GM12873 (cell line): ENCODE measurements around the gene MAMDC4.

Source experiments
- TF ChIP-seq, protein P1 (sequence below): IDR thresholded peaks from 2 replicates; pipeline ENCODE4 v1.5.1; 2012; ENCODE audit warnings: low read depth, mild to moderate bottlenecking, moderate library complexity, low read length, control low read depth; ENCODE audit not compliant: insufficient read depth; ENCODE audit errors: missing control alignments

The MAMDC4 gene

GRCh38 chr9:136821826-136822544 lies 30.2 kb upstream of the MAMDC4 start:
- TF ChIP-seq, protein P1, sequence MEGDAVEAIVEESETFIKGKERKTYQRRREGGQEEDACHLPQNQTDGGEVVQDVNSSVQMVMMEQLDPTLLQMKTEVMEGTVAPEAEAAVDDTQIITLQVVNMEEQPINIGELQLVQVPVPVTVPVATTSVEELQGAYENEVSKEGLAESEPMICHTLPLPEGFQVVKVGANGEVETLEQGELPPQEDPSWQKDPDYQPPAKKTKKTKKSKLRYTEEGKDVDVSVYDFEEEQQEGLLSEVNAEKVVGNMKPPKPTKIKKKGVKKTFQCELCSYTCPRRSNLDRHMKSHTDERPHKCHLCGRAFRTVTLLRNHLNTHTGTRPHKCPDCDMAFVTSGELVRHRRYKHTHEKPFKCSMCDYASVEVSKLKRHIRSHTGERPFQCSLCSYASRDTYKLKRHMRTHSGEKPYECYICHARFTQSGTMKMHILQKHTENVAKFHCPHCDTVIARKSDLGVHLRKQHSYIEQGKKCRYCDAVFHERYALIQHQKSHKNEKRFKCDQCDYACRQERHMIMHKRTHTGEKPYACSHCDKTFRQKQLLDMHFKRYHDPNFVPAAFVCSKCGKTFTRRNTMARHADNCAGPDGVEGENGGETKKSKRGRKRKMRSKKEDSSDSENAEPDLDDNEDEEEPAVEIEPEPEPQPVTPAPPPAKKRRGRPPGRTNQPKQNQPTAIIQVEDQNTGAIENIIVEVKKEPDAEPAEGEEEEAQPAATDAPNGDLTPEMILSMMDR: no peak

GRCh38 chr9:136823136-136824046 lies 28.8 kb upstream of the MAMDC4 start:
- TF ChIP-seq, protein P1: no peak

DNA sequence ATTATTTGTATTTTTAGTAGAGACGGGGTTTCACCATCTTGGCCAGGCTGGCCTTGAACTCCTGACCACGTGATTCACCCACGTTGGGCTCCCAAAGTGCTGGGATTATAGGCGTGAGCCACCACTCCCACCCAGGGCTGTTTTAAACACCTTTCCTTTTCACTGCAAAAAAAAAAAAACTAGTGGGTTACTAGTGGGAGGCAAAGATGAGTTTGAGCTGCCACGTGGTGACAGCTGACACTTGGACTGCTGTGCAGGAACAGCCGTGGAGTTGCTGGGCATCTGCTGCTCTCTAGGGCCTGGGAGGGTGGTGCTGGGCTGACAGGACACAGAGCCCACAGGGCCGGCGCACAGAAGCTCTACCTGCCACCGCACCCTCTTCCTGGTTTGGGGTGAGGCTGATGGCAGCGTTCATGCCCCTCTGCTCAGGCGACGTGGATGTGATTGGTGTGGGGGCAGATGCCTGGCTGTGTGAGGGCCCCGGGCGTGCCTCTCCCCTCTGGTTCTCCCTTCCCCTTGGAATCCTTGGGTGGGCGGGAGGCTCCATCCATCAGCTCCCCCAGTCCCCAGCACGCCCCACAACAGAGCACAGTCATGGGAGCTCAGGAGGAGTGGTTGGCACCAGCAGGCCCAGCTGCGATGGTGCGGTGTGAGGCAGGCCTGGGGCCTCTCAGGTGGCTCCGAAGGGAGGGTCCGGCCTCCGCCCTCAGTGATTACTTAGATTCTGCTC lies 27.5 kb upstream of the MAMDC4 start:
- TF ChIP-seq, protein P1: no peak

GRCh38 chr9:136825295-136826187 lies 26.6 kb upstream of the MAMDC4 start:
- TF ChIP-seq, protein P1: no peak

GRCh38 chr9:136826188-136826541 lies 26.0 kb upstream of the MAMDC4 start:
- TF ChIP-seq, protein P1: no peak

DNA sequence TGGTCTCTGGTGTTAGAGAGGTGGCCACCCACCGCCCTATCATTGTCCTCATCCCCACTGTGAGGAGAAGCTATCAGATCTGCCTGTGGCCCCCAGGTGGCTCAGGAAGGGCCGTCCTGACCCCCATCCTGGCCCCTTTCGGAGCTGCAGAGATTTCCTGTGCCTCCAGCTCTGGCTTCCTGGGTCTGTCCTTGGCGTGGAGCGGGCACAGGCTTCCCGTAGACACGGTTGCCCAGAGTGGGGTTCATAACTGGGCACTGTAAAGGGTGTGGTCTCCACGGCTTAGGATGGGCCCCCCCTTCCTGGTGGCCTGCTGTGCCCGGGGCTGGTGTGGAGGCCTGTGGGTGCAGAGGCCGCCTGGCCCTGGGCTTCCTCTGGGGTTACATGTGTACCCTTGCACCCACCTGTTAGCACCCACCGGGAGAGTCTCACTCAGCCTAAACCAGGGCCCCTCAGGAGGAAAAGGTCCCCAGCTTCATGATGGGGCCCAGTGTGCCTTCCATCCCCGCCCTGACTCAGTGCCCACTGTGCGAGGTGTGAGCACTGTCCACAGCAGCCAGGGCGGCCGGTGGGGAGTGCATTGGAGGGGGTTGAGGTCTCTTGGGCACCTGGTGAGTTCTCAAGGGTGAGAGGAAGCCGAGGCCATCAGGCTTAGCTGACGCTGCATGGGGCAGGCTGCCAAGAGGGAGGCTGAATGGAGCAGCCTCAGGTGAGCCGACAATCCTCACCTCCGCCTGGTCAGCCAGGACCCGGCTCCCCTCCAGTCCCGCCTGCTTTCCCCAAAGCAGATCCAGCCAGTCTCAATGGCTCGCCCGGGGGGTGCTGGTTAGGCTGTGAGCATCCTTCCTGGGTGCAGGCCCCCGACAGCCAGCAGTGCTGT lies 25.2 kb upstream of the MAMDC4 start:
- TF ChIP-seq, protein P1: no peak
